ENCODE measurements around the gene ADISSP.

ADISSP gene

GRCh38 chr20:3752386-3752759 is 15.2 kb downstream of the ADISSP start:
- TF ChIP-seq Cebpa-rat (IDR thresholded peaks at IDR 0.05), result no peak
- Histone ChIP-seq H3K4me1 (peaks cover 17 to 49% (median 32%) of the 10 kb centered on the region in 10 experiments), H3K27me3 (no peaks in the 10 kb centered on the region), H3K27ac (peak overlapping the region in 5 of 11 experiments; percentile 22 to 44 (median 35); a peak in 8 of 22 replicates), H3K4me2 (peak overlapping the region; percentile 62 to 90 (median 79)), H3K9me3 (replicated peaks in 1 of 11) (no peaks in the 10 kb centered on the region), H4K20me1 (peaks cover 0 to 95% (median 66%) of the 10 kb centered on the region in 11 experiments; a peak in 19 of 22 replicates), H3K36me3 (peaks cover 49 to 71% (median 56%) of the 10 kb centered on the region in 11 experiments), H3K9ac (peak overlapping the region in 10 of 11 experiments; percentile 15 to 66 (median 56); a peak in 16 of 22 replicates), H3K4me3 (peak overlapping the region; percentile 43 to 60 (median 52); a peak in 18 of 20 replicates)

- peak overlapping the region; percentile 43 to 60 (median 52) for H3K4me3 ChIP-seq
Observed at GRCh38 chr20:3751675-3752385, 15.7 kb downstream of the ADISSP start.

GRCh38 chr20:3751305-3751674 is 16.3 kb downstream of the ADISSP start:
- H3K9me3 ChIP-seq (replicated peaks in 1 of 11), result no peaks in the 10 kb centered on the region
- H3K27me3 ChIP-seq, result no peaks in the 10 kb centered on the region
- peaks cover 0 to 89% (median 63%) of the 10 kb centered on the region in 11 experiments; a peak in 19 of 22 replicates for H4K20me1 ChIP-seq
- peak overlapping the region in 7 of 11 experiments; percentile 16 to 66 (median 56); a peak in 7 of 22 replicates for H3K9ac ChIP-seq
- H3K36me3 ChIP-seq, result peaks cover 38 to 60% (median 45%) of the 10 kb centered on the region in 11 experiments
- peak overlapping the region; percentile 43 to 60 (median 52); a peak in 19 of 20 replicates for H3K4me3 ChIP-seq
- H3K27ac ChIP-seq, result no peak overlapping the region; a peak in 1 of 22 replicates
- TF ChIP-seq Cebpa-rat (IDR thresholded peaks at IDR 0.05), result no peak
- H3K4me1 ChIP-seq, result peaks cover 15 to 38% (median 22%) of the 10 kb centered on the region in 10 experiments
- peak overlapping the region; percentile 62 to 90 (median 79) for H3K4me2 ChIP-seq

More at GRCh38 chr20:3751675-3752385, 15.7 kb downstream of the ADISSP start:
- Histone ChIP-seq H3K9me3 (replicated peaks in 1 of 11) (no peaks in the 10 kb centered on the region), H3K4me2 (peak overlapping the region; percentile 62 to 90 (median 79)), H3K36me3 (peaks cover 43 to 65% (median 51%) of the 10 kb centered on the region in 11 experiments), H3K4me1 (peaks cover 15 to 43% (median 27%) of the 10 kb centered on the region in 10 experiments), H3K27ac (peak overlapping the region in 6 of 11 experiments; percentile 10 to 44 (median 28); a peak in 5 of 22 replicates), H4K20me1 (peaks cover 0 to 90% (median 66%) of the 10 kb centered on the region in 11 experiments; a peak in 19 of 22 replicates), H3K9ac (peak overlapping the region; percentile 16 to 66 (median 54); a peak in 18 of 22 replicates), H3K27me3 (no peaks in the 10 kb centered on the region)
- TF ChIP-seq Cebpa-rat (IDR thresholded peaks at IDR 0.05), result no peak

GRCh38 chr20:3749689-3750531 is 17.6 kb downstream of the ADISSP start:
- TF ChIP-seq Cebpa-rat (IDR thresholded peaks at IDR 0.05), result no peak
- Histone ChIP-seq H3K9me3 (replicated peaks in 1 of 11) (no peaks in the 10 kb centered on the region), H3K27ac (no peak overlapping the region), H3K4me1 (peaks cover 19 to 38% (median 26%) of the 10 kb centered on the region in 10 experiments), H3K9ac (no peak overlapping the region), H3K27me3 (0 out of 22 replicates have a peak, but pooled peaks cover 0 to 3% (median 0%) of the 10 kb centered on the region in 11 experiments), H3K36me3 (peaks cover 24 to 46% (median 32%) of the 10 kb centered on the region in 11 experiments), H4K20me1 (peaks cover 0 to 75% (median 49%) of the 10 kb centered on the region in 11 experiments; a peak in 19 of 22 replicates), H3K4me3 (no peak overlapping the region), H3K4me2 (no peak overlapping the region)

- Histone ChIP-seq H3K4me2 (no peak overlapping the region), H3K4me3 (no peak overlapping the region), H3K27me3 (peaks cover 0 to 3% (median 0%) of the 10 kb centered on the region in 11 experiments; a peak in 1 of 22 replicates), H3K9ac (no peak overlapping the region), H3K27ac (no peak overlapping the region), H3K4me1 (peaks cover 19 to 43% (median 27%) of the 10 kb centered on the region in 10 experiments), H4K20me1 (peaks cover 0 to 68% (median 42%) of the 10 kb centered on the region in 11 experiments; a peak in 19 of 22 replicates), H3K36me3 (peaks cover 17 to 39% (median 24%) of the 10 kb centered on the region in 11 experiments; a peak in 21 of 22 replicates), H3K9me3 (replicated peaks in 1 of 11) (no peaks in the 10 kb centered on the region)
- TF ChIP-seq Cebpa-rat (IDR thresholded peaks at IDR 0.05), result no peak
Observed at GRCh38 chr20:3749087-3749688, 18.4 kb downstream of the ADISSP start.

GRCh38 chr20:3748073-3748472 is 19.5 kb downstream of the ADISSP start:
- Histone ChIP-seq H3K4me3 (no peak overlapping the region), H3K27me3 (peaks cover 0 to 3% (median 0%) of the 10 kb centered on the region in 11 experiments; a peak in 1 of 22 replicates), H3K4me2 (no peak overlapping the region), H4K20me1 (peaks cover 0 to 56% (median 31%) of the 10 kb centered on the region in 11 experiments; a peak in 19 of 22 replicates), H3K36me3 (peaks cover 11 to 28% (median 19%) of the 10 kb centered on the region in 11 experiments; a peak in 20 of 22 replicates), H3K27ac (no peak overlapping the region), H3K9me3 (replicated peaks in 1 of 11) (no peaks in the 10 kb centered on the region), H3K4me1 (peaks cover 15 to 32% (median 21%) of the 10 kb centered on the region in 10 experiments), H3K9ac (no peak overlapping the region)
- TF ChIP-seq Cebpa-rat (IDR thresholded peaks at IDR 0.05), result no peak

GRCh38 chr20:3747471-3747870 is 20.1 kb downstream of the ADISSP start:
- TF ChIP-seq Cebpa-rat (IDR thresholded peaks at IDR 0.05), result no peak
- no peaks in the 10 kb centered on the region for H3K9me3 ChIP-seq (replicated peaks in 1 of 11)
- no peak overlapping the region for H3K4me2 ChIP-seq
- peaks cover 9 to 26% (median 16%) of the 10 kb centered on the region in 10 experiments for H3K4me1 ChIP-seq
- H4K20me1 ChIP-seq, result peaks cover 0 to 50% (median 25%) of the 10 kb centered on the region in 11 experiments; a peak in 19 of 22 replicates
- H3K27me3 ChIP-seq, result peaks cover 0 to 3% (median 0%) of the 10 kb centered on the region in 11 experiments; a peak in 1 of 22 replicates
- no peak overlapping the region for H3K27ac ChIP-seq
- H3K36me3 ChIP-seq, result peaks cover 11 to 25% (median 17%) of the 10 kb centered on the region in 11 experiments; a peak in 20 of 22 replicates
- H3K9ac ChIP-seq, result no peak overlapping the region
- no peak overlapping the region for H3K4me3 ChIP-seq

GRCh38 chr20:3745686-3746173 is 21.8 kb downstream of the ADISSP start:
- no peak for TF ChIP-seq Cebpa-rat (IDR thresholded peaks at IDR 0.05)
- peaks cover 0 to 16% (median 7%) of the 10 kb centered on the region in 10 experiments; a peak in 13 of 20 replicates for H3K4me1 ChIP-seq
- peaks cover 0 to 7% (median 5%) of the 10 kb centered on the region in 11 experiments; a peak in 11 of 22 replicates for H3K36me3 ChIP-seq
- no peak overlapping the region for H3K27ac ChIP-seq
- H3K9ac ChIP-seq, result no peak overlapping the region
- peaks cover 0 to 3% (median 0%) of the 10 kb centered on the region in 11 experiments; a peak in 1 of 22 replicates for H3K27me3 ChIP-seq
- peaks cover 0 to 35% (median 11%) of the 10 kb centered on the region in 11 experiments; a peak in 9 of 22 replicates for H4K20me1 ChIP-seq
- H3K4me2 ChIP-seq, result peak overlapping the region; percentile 10 to 54 (median 41); a peak in 16 of 22 replicates
- no peaks in the 10 kb centered on the region for H3K9me3 ChIP-seq (replicated peaks in 1 of 11)
- H3K4me3 ChIP-seq, result no peak overlapping the region

Data from BLaER1 treated with 17β-estradiol and CSF1 and Interleukin-3, amounts not matched to agents 10 nM and 100 nM (cell line).